Psoas muscle (tissue), 8 donors: ENCODE measurements around the gene NSL1. TPM values are rescaled to one million over a fixed set of nuclear protein-coding genes. Genes with fewer than 3 reads are reported as not detected.
"Not testable (repeated sequence)": the region's sequence is repeated elsewhere in the genome, so short reads cannot be mapped to it uniquely, and the experiment has no call there.

Experiments used
- ATAC-seq, 4 donors: fragments of 200-7000 bp; cut with Tn5 transposase; one replicate each; pipeline ENCODE4 v1.9.1; 2020; ENCODE audit warnings: moderate library complexity in 3 of 4, mild to moderate bottlenecking in 2 of 4
- DNase-seq, 2 donors: peaks; one replicate each; pipeline ENCODE4 v3.0.0-alpha.2; 2020
- H3K27ac ChIP-seq: fragments of 200-600 bp; one replicate; pipeline ENCODE4 v1.8.0; 2022
- H3K27me3 ChIP-seq, 3 donors: fragments of 200-600 bp in 1 of 3; one replicate each; pipeline versions ENCODE4 v1.6.1 to v1.8.0; 2013 to 2022; ENCODE audit warnings: low read length in 2 of 3, mild to moderate bottlenecking in 2 of 3, moderate library complexity in 1 of 3; ENCODE audit not compliant: insufficient read depth in 3 of 3
- H3K36me3 ChIP-seq, 2 donors: fragments of 200-600 bp in 1 of 2; one replicate each; pipeline versions ENCODE4 v1.6.1 to v1.8.0; 2013 to 2022; ENCODE audit warnings: low read depth in 1 of 2, mild to moderate bottlenecking in 1 of 2, moderate library complexity in 1 of 2; ENCODE audit not compliant: insufficient read depth in 1 of 2
- H3K4me1 ChIP-seq: fragments of 200-600 bp; one replicate; pipeline ENCODE4 v1.8.0; 2022
- H3K4me3 ChIP-seq: fragments of 200-600 bp; one replicate; pipeline ENCODE4 v1.8.0; 2022; ENCODE audit warnings: mild to moderate bottlenecking
- H3K9me3 ChIP-seq: fragments of 200-600 bp; one replicate; pipeline ENCODE4 v1.8.0; 2022
- CTCF ChIP-seq: fragments of 200-600 bp; IDR thresholded peaks from one replicate; pipeline ENCODE4 v1.8.0; 2022; ENCODE audit warnings: antibody characterized with exemption
- WGBS, 3 donors: extraction: QIAGEN DNeasy Blood & Tissue Kit; methylation state at CpG; one replicate each; pipeline versions ENCODE4 v1.1.6 to v1.1.7; 2013; 5-methylcytosine and 5-hydroxymethylcytosine counted together
- intact Hi-C, 2 donors: fragments of 100-400 bp; cut with DNase I; formaldehyde crosslinking; loops; one replicate each; pipeline versions ENCODE4 v1.11.0 to v1.14.2; 2022
- polyA plus RNA-seq, 3 donors: library from polyadenylated mRNA; stranded (reverse); fragments of 200-250 nt; gene quantifications; one replicate each; pipeline ENCODE4 v1.2.3, GENCODE V29; 2013
- total RNA-seq, 4 donors: library from RNA; stranded (reverse); fragmentation: NEBNext Ultra II Directional in 2 of 4; extraction: Animal tissue kit (Norgen Biotek cat#: 25700) in 2 of 4; gene quantifications; one replicate each; pipeline versions ENCODE4 v1.2.1 to v1.2.4, GENCODE V29; 2021 to 2023
- donor health status: healthy with polysubstance abuse.
- donor health status: DM: no; HTN: no; CAD: no; lungs with moderate emphysema.
- donor health status: Bipolar disorder and iron deficiency.
- donor health status: healthy.
- donor health status: DM: yes; HTN: yes; CAD: no.
- donor health status: DM: no; HTN: no; CAD: no.
- donor health status: DM: no; HTN: no; CAD: no.
- donor health status: DM: yes; HTN: yes; CAD: no.

The NSL1 gene
- total and polyA plus RNA-seq, 7 donors, result 13.2 to 34.5 (median 18.6) TPM

- ATAC-seq, result no peak
- 83 to 84% (median 83%) methylated on average over 13 of the region's 13 CpGs for WGBS, 3 donors
These were observed 64.0 kb downstream of the NSL1 start for GRCh38 chr1:212727386-212728181.

GRCh38 chr1:212724679-212725078, 66.9 kb downstream of the NSL1 start:
- 91 to 93% (median 92%) methylated on average over 18 to 33 of the region's 34 CpGs for WGBS, 3 donors
- H3K27me3 ChIP-seq, DNase-seq, ATAC-seq, H3K4me3 ChIP-seq, H3K36me3 ChIP-seq, H3K9me3 ChIP-seq, H3K27ac ChIP-seq, H3K4me1 ChIP-seq, intact Hi-C loops: not testable (repeated sequence)

More at GRCh38 chr1:212727386-212728181, 64.0 kb downstream of the NSL1 start:
- Histone ChIP-seq H3K27ac (no peak overlapping the region), H3K9me3 (no peaks in the 10 kb centered on the region), H3K4me3 (no peak overlapping the region), H3K4me1 (no peaks in the 10 kb centered on the region), H3K27me3 (no peaks in the 10 kb centered on the region), H3K36me3 (no peaks in the 10 kb centered on the region)
- no peak for DNase-seq
- intact Hi-C loops, result no loop called here
- no peak for TF ChIP-seq CTCF

- no peak for ATAC-seq
- H3K27me3 ChIP-seq, result no peaks in the 10 kb centered on the region
- no peak for DNase-seq
- no peak overlapping the region for H3K27ac ChIP-seq
- TF ChIP-seq CTCF, result no peak
- no peaks in the 10 kb centered on the region for H3K36me3 ChIP-seq
- intact Hi-C loops, result no loop called here
- H3K4me1 ChIP-seq, result no peaks in the 10 kb centered on the region
- WGBS, 3 donors, result 61 to 73% (median 62%) methylated on average over 3 of the region's 3 CpGs
- H3K4me3 ChIP-seq, result no peak overlapping the region
- peaks cover 4% of the 10 kb centered on the region for H3K9me3 ChIP-seq
These were observed 69.2 kb downstream of the NSL1 start for GRCh38 chr1:212722270-212722957.

- WGBS, 3 donors, result 73 to 75% (median 74%) methylated on average over 9 of the region's 9 CpGs
These were observed 70.0 kb downstream of the NSL1 start for GRCh38 chr1:212721388-212722247.

More at GRCh38 chr1:212721388-212722247, 70.0 kb downstream of the NSL1 start:
- DNase-seq, result no peak
- Histone ChIP-seq H3K9me3 (peaks cover 4% of the 10 kb centered on the region), H3K4me3 (no peak overlapping the region), H3K4me1 (no peaks in the 10 kb centered on the region), H3K27ac (no peak overlapping the region), H3K36me3 (no peaks in the 10 kb centered on the region), H3K27me3 (no peaks in the 10 kb centered on the region)
- no peak for ATAC-seq
- no peak for TF ChIP-seq CTCF
- intact Hi-C loops, result no loop called here
